ENCODE measurements around the gene BARX1. TPM values are rescaled to one million over a fixed set of nuclear protein-coding genes. Genes with fewer than 3 reads are reported as not detected.

The BARX1 gene
- total RNA-seq, 2 donors from 2014 or later, result 9.1 TPM; not detected in 1

Other genes with a start within 250 kb of the BARX1 start
- 1 to 10 TPM; 4.2 to 7.4 TPM for gene PTPDC1, start 129.1 kb upstream of the BARX1 start, total RNA-seq

Data from activated naive CD4-positive, alpha-beta T cell treated with anti-CD3 and anti-CD28 coated beads, Interleukin-2, amount 50 U/mL, for 72 hours (primary cell).